GM12873 (cell line): ENCODE data around the gene CACNA2D3.

Experiments used
- CTCF ChIP-seq: IDR thresholded peaks from 2 replicates; pipeline ENCODE4 v1.5.1; 2012; ENCODE audit warnings: low read depth, mild to moderate bottlenecking, moderate library complexity, low read length, control low read depth; ENCODE audit not compliant: insufficient read depth; ENCODE audit errors: missing control alignments

CACNA2D3 gene

DNA sequence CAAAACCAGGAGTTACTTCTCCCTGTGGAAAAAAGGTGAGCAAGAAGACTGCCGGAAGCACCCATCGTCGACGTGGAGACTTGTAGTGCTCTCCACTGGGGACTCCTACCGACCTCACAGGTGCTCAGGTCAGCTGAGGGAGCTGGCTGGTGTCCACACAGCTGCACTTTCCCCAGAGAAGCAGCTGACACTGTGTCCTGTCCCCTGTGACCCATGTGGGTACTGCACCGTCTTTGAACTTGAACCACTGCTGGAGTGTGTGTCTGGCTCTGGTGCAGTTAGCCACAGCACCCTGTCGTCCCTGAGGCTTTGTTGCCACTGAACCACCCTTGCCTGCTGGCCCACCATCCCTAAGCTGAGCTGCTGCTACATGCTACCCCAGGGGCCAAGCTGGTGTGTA lies 270.8 kb downstream of the CACNA2D3 start:
- TF ChIP-seq CTCF: no peak

GRCh38 chr3:54408328-54408727 lies 286.0 kb downstream of the CACNA2D3 start:
- TF ChIP-seq CTCF: no peak

DNA sequence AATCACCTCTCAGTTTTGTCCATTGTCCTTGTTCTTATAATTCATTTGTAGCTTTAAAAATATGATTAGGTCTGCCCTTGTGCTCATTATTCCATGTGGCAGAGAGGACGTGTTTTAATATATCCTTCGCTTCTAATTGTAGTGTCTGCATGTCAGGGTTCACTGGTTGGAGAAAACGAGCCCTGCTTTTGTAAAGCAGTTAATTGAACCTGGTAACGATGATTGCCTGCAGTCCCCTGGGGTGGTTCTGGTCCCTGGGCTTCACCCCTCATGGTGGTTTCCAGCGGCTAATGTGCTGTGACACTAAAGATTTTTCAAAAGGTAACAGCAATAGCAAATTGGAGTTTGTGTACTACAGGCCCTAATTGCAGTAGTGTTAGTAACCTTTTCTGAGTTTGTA lies 299.6 kb downstream of the CACNA2D3 start:
- no peak for TF ChIP-seq CTCF

DNA sequence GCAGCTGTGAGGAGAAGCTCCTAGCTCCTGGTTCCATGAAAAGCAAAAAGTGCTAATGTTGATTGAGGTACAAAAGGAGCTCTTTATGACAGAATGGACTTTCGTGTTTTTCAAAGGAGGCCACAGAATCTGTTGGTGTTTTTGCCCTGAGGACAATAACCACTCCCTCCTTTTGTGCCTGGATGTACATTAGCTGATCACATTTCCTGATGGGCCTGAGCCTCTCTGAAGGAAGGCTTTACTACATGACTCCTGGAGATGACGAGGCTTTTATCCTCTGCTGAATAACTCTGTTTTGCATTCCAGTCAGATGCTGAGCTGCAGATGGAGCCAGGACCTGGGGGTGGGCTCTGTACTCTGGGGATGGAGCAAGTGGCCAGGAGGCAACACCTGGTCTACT lies 301.9 kb downstream of the CACNA2D3 start:
- TF ChIP-seq CTCF: no peak

DNA sequence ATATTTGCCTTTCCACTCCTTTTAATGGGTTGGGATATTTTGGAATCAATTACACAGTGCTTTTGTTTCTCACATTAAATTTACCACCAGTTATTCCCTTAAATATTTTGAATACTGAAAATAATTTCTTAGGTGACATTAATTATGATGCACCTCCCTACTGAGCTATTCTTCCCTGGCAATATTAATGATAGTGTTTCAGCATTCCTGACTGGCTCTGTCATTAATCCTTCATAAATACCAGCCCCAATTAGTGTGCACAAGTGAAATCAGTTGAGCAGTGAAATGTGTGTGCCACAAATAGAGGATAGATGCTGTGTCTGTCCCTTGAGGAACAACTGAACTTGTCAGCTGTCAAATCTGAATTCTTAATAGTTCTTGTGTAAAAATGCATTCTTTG lies 304.0 kb downstream of the CACNA2D3 start:
- TF ChIP-seq CTCF: no peak

- TF ChIP-seq CTCF: no peak
These were observed 305.1 kb downstream of the CACNA2D3 start for GRCh38 chr3:54427501-54427900.

DNA sequence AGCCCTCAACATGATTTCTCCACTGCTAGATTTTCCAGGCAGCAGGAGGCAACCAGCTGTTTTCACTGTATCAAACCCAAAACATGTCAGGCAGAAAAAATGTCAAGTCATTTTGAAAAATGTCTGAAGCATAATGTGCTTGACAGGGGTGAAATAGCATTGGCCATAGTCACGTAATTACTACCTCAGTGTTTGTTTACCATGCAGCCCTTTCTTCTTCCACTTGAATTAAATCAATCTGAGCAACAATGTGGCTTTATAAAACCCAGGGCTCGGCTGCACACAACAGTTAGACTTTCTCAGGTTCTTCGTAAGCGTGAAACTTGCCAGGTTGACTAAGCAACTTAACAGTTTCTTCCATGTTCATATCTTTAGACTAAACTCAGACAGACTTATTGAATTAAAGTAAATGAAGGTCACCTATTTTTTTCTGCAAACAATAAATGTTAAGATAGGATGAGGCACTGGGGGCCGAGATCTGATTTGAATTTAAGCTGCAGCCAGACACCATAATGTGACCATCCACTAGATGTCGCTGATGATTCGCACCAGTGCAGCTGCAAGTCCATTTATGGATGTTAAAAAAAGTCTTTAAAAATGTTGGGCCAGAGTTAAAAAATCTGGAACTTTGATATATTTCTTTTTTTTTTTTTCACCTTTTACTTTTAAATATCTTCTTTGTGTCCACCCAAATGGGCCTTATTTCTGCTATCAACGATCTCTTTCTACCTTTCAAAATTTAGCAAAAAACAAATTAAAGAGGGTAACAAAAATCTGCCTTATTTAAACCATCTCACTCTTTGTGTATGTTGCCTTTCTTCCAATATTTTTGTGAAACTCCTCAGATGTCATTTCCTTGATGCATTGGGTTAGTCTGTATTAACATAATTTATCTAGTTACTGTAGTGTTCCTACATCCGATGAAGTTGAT lies 305.9 kb downstream of the CACNA2D3 start:
- peak; percentile 76 for TF ChIP-seq CTCF
